ENCODE measurements around the gene SVOP. TPM values are rescaled to one million over a fixed set of nuclear protein-coding genes. Genes with fewer than 3 reads are reported as not detected.
"Not testable (repeated sequence)": the region's sequence is repeated elsewhere in the genome, so short reads cannot be mapped to it uniquely, and the experiment has no call there.

The SVOP gene, protein sequence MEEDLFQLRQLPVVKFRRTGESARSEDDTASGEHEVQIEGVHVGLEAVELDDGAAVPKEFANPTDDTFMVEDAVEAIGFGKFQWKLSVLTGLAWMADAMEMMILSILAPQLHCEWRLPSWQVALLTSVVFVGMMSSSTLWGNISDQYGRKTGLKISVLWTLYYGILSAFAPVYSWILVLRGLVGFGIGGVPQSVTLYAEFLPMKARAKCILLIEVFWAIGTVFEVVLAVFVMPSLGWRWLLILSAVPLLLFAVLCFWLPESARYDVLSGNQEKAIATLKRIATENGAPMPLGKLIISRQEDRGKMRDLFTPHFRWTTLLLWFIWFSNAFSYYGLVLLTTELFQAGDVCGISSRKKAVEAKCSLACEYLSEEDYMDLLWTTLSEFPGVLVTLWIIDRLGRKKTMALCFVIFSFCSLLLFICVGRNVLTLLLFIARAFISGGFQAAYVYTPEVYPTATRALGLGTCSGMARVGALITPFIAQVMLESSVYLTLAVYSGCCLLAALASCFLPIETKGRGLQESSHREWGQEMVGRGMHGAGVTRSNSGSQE
- polyA plus RNA-seq (ENCODE audit: insufficient read length) = 0.16 TPM

DNA sequence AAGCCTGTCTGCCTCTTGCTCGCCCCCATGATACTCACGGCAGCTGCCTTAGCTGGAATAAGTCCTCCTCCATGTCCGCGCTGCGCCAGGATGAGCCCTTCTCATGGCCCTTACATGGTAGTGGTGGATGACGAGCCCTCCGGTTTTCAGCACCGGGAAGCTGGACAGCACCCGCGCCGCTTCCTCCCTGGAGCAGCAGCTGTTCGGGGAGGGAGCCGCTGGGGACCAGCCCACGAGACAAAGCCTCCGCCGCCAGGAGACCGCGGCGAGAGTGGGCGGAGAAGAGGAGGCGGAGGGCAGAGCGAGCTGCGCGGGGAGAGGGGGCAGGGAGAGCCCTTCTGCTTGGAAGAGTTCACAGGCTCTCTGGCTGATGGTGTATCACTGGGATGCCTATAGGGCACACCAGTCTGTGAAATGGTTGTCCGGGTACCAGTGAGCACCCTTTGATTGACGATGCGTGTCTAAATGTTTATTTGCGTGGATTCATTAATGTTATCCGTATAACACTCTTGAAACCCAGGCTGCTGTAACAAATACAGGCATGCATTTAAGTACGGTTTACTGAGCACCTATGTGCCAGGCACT lies at the start of gene SVOP:
Gene SVOP, minus strand, starts transcription at position 273 of the 585 bp plus-strand sequence. Its CDS starts 200 bp downstream, at position 73.
- DNase-seq (ENCODE audit: low read depth) = peak; percentile 29

DNA sequence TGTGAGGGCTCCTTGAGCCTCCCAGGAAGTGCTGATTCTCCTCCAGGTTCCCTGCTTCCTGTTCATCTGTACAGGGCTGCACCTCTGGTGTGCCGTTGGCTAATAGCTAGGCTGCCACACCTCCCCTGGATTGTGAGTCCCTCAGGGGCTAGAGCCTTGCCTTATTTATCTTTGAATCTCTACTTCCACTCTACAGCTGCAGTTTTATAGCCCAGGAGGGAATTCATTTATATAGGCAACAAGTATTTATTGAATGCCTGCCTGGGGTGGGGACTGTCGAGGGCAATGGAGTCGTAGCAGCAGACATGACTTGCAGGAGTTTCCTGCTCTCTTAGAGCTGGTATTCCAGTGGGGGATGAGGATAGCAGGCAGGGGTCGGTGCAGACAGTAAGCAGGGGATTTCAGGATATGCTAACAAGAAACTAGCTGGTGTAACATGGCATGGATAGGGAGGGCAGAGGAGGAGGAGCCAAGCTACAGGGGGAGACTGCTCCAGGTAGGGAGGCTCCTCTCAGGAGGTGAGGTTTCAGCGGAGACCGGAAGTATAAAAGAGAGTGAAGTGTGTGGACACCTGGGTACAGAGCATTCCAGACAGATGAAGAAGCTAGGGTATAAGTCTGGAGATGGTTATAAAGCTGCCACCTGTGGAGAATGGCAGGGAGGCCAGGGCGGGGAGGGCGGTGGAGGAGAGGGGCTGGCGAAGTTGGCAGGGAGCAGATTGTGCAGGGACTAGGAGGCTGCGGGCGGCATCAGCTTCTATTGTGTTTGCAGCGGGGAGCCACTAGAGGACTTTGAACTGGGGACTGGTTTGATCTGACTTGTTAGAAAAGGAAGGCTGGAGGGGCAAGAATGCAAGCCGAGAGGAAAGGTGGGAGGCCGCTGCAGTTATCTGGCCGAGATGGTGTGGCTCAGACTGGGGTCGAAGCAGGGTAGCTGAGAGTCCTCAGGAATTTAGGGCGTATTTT lies 48.7 kb upstream of the SVOP start:
- DNase-seq (ENCODE audit: low read depth) = no peak

DNA sequence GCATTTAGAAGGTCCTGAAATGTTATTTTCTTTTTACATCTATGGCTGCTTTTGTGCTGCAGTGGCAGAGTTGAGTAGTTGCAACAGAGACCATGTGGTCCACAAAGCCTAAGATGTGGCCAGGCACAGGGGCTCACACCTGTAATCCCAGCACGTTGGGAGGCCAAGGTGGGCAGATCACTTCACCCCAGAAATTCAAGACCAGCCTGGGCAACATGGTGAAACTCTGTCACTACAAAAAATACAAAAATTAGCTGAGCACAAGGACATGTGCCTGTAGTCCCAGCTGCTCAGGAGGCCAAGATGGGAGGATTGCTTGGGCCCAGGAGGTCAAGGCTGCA lies 45.0 kb upstream of the SVOP start:
- no peak for DNase-seq (ENCODE audit: low read depth)

DNA sequence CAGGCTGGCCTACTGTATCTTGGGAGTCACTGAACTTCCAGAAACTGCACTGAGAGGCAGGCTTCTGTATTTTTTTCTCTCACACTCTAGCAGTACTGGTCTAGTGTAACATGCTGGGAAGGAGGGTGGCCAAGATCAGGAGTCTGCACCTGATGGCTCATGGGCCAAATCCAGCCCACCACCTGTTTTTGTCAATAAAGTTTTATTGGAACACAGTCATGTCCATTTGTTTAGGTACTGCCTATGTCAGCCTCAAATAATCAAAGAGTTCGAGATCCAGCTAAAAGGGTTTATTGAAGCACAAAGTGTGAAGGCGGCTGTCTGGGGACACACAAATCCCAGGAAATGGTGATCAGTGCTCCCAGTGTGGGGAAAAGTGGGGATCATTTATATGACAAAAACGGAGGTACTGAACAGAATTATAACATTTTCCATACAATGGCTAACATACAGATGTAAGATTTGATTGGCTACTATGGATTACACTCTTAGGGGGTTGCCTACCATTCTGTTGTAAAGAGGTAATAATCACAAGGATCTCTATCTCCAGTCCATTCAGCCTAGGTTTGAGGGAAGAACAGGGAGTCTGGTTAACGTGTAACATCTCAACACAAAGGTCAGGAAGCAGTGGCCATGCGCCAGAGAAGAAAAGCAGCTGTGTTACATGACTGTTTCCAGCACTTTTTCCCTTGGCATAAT lies 44.4 kb upstream of the SVOP start:
- DNase-seq (ENCODE audit: low read depth) = no peak

DNA sequence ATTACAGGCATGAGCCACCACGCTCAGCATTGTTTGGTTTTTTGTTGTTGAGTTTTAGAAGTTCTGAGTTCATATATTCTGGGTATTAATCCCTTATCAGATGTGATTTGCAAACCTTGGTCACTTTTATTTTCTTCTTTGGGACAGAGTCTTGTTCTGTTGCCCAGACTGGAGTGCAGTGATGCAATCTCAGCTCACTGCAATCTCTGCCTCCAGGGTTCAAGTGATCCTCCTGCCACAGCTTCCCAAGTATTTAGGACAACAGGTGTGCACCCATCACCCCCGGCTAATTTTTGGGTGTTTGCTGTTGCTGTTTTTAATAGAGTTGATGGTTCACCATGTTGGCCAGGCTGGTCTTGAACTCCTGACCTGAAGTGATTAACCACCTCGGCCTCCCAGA lies 43.3 kb upstream of the SVOP start:
- no peak for DNase-seq (ENCODE audit: low read depth)

DNA sequence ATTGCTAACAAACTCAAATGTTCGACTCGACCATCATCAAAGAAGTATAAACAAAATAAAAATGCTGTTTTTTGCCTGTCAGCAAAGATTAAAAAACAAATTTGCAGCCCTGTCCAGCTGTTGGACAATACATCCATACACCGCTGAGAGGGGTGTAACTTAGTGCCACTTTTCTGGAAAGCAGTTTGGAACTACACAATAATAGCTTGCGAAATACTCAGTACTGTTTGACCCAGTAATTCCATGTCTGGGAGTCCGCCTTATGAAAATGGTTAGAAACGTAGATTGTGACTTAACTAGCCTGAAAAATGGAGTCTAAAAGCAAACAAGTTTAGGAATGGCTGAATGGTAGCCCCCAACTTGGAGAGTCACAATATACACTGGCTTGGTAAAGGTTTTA lies 37.9 kb upstream of the SVOP start:
- no peak for DNase-seq (ENCODE audit: low read depth)

DNA sequence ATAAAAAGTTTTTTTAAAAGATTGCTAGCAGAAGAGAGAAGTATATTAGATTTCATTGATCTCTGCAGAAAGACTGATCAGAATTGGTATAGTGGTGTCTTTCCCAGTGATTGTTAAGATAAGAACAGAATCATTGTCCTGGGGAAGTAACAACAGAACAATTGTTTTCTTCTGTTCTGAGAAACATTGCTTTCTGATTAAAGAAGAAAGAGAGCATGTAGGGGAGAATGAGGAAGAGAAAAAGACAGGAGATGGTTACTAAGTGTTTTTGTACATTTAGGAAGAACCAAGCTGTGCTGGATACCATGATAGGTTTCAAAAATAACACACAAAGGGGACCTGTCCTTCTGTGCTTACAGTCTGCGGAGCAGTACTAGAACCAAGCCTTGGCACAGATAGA lies 36.5 kb upstream of the SVOP start:
- DNase-seq (ENCODE audit: low read depth) = no peak

DNA sequence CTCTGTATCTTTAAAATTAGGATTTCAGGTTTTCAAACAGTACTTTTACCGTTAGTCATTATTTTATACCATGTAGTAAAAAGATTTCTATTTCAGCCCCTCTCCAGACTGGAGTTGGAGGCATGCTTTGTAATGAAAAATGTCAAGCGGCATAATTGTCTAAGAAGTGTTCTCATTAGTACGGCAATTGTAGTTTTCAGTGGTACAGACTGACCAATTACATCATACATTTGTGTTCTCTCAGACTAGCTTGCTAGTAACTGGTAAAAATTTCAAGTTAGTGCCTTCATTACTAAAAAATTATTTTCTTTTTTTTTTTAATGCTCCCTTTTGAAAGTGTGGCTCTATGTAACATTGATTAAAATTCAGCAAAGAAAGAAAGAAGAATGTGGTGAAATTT lies 36.0 kb upstream of the SVOP start:
- no peak for DNase-seq (ENCODE audit: low read depth)

DNA sequence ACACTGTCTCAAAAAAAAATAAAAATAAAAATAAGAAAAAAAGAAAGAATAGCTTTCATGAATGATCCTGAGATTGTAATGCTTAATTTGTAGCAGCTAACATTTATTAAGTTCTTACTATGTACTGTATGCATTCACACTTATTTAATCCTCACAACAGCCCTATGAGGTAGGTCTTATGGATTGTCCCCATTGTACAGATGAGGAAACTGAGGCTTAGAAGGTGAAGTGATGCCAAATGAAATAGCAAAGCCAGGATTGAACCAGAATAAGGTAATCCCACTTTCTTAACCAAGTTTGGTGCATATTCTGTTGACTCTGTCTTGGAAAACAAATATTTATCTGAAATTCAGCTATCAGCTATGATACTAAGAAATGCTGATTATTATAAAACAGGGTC lies 33.7 kb upstream of the SVOP start:
- no peak for DNase-seq (ENCODE audit: low read depth)

DNA sequence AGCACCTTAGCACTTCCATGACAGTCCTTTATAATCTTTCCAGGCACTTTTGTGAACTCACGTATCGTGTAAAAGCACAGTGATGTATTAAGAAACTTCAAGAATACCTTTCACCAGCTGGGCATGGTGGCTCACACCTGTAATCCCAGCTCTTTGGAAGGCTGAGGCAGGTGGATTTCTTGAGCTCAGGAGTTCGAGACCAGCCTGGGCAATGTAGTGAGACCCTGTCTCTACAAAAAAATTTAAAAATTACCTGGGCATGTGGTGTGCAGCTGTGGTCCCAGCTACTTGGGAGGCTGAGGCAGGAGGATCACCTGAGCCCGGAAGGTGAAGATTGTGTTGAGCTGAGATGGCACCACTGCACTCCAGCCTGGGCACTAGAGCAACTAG lies 33.3 kb upstream of the SVOP start:
- not testable (repeated sequence) for DNase-seq (ENCODE audit: low read depth)

DNA sequence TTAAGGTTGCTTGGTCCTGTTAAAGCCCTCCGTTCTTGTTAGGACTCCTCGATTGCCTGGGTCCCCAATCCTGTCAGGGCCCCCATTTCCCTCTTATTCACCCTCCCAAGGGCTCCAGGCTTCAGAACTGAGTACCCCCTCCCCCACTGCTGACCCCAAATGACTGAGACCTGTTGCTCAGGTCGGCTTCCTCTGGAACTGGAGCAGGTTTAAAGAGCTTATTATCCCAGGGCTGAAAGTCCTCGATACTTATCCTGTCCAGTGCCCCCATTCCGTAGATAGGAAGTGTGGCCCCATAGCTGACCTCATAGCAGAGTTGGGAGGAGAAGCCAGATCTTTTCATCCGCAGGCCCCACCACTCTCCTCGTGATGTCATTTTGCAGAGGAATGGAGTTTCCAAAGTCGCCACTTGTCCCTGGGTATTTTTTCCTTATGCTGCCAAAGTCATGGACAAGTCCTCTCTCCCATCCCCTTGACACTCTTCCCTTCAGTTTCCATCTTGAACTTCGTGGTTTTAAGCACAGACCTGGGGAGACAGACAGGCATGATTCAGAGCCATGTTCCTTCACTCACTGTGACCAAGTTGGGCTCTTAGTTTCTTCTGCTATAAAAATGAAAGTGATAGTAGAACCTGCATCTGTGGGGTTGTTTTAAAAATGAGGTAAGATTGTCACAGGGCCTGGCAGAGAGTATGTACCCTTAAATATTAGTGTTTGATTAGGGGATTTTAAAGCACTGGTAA lies 32.7 kb upstream of the SVOP start:
- no peak for DNase-seq (ENCODE audit: low read depth)

DNA sequence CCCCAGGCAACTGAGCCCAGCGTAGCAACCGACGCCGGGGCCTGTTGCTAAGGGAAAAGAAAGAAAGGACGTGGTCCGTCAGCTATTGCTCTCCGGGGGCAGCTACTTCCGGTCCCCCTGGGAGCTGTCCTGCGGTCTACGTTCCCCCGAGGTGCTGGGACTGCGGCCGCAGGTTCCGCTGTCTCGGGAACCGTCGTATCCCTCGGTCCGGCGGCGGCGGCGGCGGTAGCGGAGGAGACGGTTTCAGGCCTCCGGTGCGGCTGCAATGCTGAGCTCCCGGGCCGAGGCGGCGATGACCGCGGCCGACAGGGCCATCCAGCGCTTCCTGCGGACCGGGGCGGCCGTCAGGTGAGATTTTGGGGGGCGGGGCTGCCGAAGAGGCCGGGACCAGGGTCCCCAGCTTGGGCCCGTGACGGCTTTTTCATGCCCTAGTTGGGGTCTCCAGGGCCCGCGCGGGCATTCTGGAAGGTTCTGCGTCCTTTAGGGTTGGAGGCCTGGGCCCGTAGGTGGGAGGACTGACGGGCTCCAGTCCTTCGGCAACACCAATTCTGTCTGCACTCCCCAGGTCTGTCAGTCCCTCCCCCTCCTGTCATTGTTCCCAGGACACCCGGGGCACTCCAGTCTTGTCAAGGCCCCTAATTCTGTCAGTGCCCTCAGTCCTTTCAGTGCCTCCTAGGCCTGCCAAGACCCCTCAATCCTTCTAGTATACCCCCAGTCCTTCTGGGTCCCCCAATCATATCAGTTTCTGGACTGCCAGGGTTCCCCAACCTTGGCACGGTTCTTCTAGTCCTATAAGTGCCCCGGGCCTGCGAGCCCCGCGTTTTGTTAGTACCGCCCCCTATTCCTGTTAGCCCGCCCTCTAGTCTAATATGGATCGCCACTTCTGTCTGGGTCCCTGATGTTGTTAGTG lies 31.8 kb upstream of the SVOP start, which contains the start of gene USP30:
Gene USP30, plus strand, starts transcription at position 163 of the 910 bp plus-strand sequence. Its CDS starts 103 bp downstream, at position 266.
- peak; percentile 54 for DNase-seq (ENCODE audit: low read depth)

DNA sequence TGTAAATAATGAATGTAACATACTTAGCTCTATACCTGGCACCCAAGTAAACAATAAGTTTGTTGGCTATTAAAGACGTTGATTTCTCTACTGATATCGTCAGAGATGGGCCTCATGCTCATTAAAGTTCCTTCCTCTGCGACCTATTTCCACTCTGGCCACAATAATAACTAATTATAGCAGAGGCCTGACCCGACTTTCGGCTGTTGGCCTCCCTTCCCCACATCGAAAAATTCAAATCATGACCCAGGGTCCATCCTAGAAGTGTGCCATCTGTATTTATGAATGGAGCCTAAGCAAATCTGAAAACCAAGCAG lies 31.2 kb upstream of the SVOP start:
- DNase-seq (ENCODE audit: low read depth) = no peak

DNA sequence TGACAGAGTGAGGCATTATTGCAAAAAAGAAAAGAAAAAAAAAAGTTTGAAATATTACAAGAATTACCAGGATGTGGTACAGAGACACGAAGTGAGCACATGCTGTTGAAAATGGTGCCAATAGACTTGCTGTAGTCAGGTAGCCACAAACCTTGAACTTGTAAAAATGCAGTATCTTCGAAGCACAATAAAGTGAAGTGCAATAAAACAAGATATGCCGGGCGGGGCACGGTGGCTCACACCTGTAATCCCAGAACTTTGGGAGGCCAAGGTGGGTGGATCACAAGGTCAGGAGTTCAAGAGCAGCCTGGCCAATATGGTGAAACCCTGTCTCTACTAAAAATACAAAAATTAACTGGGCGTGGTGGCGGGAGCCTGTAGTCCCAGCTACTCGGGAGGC lies 28.9 kb upstream of the SVOP start:
- DNase-seq (ENCODE audit: low read depth) = not testable (repeated sequence)

DNA sequence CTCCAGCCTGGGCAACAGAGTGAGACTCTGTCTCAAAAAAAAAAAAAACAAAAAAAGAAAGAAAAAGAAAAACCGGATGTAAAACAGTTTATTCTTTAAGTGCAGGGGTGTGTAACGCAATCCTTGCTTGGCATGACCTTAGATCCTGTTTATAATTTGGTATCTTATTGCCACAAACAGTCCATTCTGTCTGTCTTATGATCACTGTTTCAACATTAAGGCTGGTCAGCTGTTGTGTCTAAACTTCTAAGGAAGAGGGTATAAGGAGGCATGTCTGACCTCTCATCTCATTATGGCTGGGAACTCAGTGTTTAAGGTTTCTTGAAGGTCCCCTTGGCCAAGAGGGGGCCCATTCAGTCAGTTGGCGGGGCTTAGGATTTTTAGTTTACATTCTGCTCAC lies 27.8 kb upstream of the SVOP start:
- not testable (repeated sequence) for DNase-seq (ENCODE audit: low read depth)

DNA sequence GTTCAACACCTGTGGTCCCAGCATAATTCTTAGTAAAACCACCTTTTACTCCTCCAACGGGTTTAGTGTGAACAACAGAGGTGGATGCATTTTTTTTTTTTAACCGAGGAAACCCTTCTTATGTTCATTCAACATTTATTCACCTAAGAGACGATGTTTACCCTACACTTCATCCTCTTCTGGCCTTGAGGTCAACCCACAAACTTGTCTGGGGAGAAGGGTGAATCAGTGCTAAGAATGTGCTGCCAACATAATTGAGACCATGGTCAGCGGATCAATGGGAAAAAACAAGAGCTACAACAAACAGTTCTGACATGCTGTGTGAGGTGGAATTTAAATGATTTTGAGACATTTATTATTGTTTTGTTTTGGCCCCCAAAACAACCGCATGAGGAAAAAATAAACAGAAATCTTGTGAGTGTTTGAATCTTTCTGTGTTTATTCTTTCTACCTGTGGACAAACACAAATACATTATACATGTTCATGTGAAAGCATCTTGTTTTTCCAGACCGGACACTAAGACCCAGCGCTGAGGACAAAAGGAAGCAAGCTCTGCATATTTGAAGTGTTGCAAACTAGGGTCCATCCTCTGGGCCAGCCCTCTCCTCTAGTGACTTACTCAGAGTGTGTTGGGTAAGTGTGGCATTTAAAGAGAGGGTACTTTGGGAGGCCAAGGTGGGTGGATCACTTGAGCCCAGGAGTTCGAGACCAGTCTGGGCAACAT lies 26.4 kb upstream of the SVOP start:
- DNase-seq (ENCODE audit: low read depth) = no peak

DNA sequence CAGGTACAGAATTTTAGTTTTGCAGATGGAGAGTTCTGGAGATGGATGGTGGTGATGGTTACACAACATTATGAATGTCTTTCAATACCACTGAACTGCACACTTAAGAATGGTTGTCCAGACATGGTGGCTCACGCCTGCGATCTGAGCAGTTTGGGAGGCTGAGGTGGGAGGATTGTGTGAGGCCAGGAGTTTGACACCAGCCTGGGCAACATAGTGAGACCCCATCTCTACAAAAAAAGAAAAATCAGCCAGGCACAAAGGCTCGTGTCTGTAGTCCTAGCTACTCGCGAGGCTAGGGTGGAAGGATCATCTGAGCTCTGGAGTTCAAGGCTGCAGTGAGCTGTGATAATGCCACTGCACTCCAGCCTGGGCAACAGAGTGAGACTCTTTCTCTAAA lies 23.4 kb upstream of the SVOP start:
- no peak for DNase-seq (ENCODE audit: low read depth)

DNA sequence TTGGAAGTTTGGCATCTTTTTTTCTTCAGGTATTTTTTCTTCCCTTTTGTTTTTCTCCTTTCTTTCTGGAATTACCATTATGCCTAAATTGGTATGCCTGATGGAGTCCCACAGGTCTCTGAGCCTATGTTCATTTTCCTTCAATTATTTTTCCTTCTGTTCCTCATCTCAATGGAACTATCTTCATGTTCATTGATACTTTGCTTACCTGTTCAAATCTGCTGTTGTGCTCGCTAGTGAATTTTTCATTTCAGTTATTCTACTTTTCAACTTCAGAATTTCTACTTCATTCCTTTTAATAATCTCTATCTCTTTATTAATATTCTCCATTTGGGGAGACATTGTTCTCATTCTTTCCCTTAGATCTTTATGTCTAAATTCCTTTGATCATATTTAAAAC lies 16.1 kb upstream of the SVOP start:
- DNase-seq (ENCODE audit: low read depth) = no peak

Data from forelimb muscle (tissue), 1 donor.